Lung (tissue), 12 donors: ENCODE data around the gene ATP5MC3. TPM values are rescaled to one million over a fixed set of nuclear protein-coding genes. Genes with fewer than 3 reads are reported as not detected.

ENCODE experiments used
- ATAC-seq: fragments of 200-7000 bp; cut with Tn5 transposase; one replicate; pipeline ENCODE4 v1.9.1; 2020; ENCODE audit warnings: moderate number of reproducible peaks; ENCODE audit not compliant: insufficient read depth, low FRiP score
- DNase-seq, 3 donors: peaks; one replicate each; pipeline ENCODE4 v3.0.0-alpha.2; 2013 to 2017
- H3K27ac ChIP-seq, 2 donors: one replicate each; pipeline ENCODE4 v1.5.1; 2013; ENCODE audit warnings: mild to moderate bottlenecking in 2 of 2, moderate library complexity in 2 of 2, control low read depth in 1 of 2, inconsistent platforms in 1 of 2, low read depth in 1 of 2, low read length in 1 of 2
- H3K27me3 ChIP-seq, 3 donors: one replicate each; pipeline ENCODE4 v1.5.1; 2013; ENCODE audit warnings: low read length in 2 of 3; ENCODE audit not compliant: control insufficient read depth in 3 of 3, insufficient read depth in 3 of 3
- H3K36me3 ChIP-seq, 4 donors: one replicate each; pipeline ENCODE4 v1.5.1; 2013; ENCODE audit warnings: low read length in 4 of 4, mild to moderate bottlenecking in 1 of 4, moderate library complexity in 1 of 4; ENCODE audit not compliant: control insufficient read depth in 4 of 4, insufficient read depth in 4 of 4
- H3K4me1 ChIP-seq, 5 donors: one replicate each; pipeline ENCODE4 v1.5.1; 2013; ENCODE audit warnings: low read length in 5 of 5, mild to moderate bottlenecking in 2 of 5, moderate library complexity in 1 of 5; ENCODE audit not compliant: control insufficient read depth in 5 of 5, insufficient read depth in 5 of 5
- H3K4me3 ChIP-seq: one replicate; pipeline ENCODE4 v1.5.1; 2013; ENCODE audit warnings: mild to moderate bottlenecking, control low read depth, moderate library complexity
- H3K9ac ChIP-seq, 2 donors: one replicate each; pipeline ENCODE4 v1.5.1; 2013; ENCODE audit warnings: low read length in 2 of 2, control low read depth in 1 of 2; ENCODE audit not compliant: insufficient read depth in 1 of 2
- H3K9me3 ChIP-seq, 4 donors: one replicate each; pipeline ENCODE4 v1.5.1; 2013; ENCODE audit warnings: low read length in 3 of 4, mild to moderate bottlenecking in 1 of 4, moderate library complexity in 1 of 4; ENCODE audit not compliant: control insufficient read depth in 4 of 4, insufficient read depth in 3 of 4
- CTCF ChIP-seq: IDR thresholded peaks from 2 replicates; pipeline ENCODE4 v1.5.1; 2012; ENCODE audit warnings: mild to moderate bottlenecking; ENCODE audit errors: control extremely low read depth, extremely low read depth
- WGBS, 2 donors: extraction: QIAGEN DNeasy Blood & Tissue Kit; methylation state at CpG; one replicate each; pipeline ENCODE4 v1.1.7; 2013; 5-methylcytosine and 5-hydroxymethylcytosine counted together
- polyA plus RNA-seq, 2 donors: library from polyadenylated mRNA; stranded (reverse); fragments of 200-250 nt; gene quantifications; one replicate each; pipeline ENCODE4 v1.2.1, GENCODE V29; 2013
- total RNA-seq, 2 donors: library from RNA; depleted of rRNA in 1 of 2; stranded (reverse); fragments of >200 nt in 1 of 2; gene quantifications; one replicate each; pipeline ENCODE4 v1.2.1, GENCODE V29; 2014 to 2021
- donor health status: control.
- donor health status: control.
- donor health status: Bipolar disorder and iron deficiency.
- donor health status: healthy.
- donor health status: DM: yes; HTN: yes; CAD: no.

The ATP5MC3 gene
- total and polyA plus RNA-seq, 4 donors = 72.0 to 255 (median 177) TPM

GRCh38 chr2:175137793-175138192 is 43.7 kb downstream of the ATP5MC3 start:
- DNase-seq (no peak), ATAC-seq (no peak)
- Histone ChIP-seq H3K9ac (no peak overlapping the region), H3K27ac (no peak overlapping the region), H3K9me3 (no peaks in the 10 kb centered on the region), H3K36me3 (peaks cover 0 to 2% (median 1%) of the 10 kb centered on the region in 4 donors), H3K27me3 (no peaks in the 10 kb centered on the region), H3K4me3 (no peak overlapping the region), H3K4me1 (peaks cover 0 to 7% (median 0%) of the 10 kb centered on the region in 5 donors)
- 92 to 93% methylated on average over 2 of the region's 2 CpGs for WGBS, 2 donors
- no peak for TF ChIP-seq CTCF

GRCh38 chr2:175136334-175137215 is 44.9 kb downstream of the ATP5MC3 start:
- peaks cover 0 to 2% (median 0%) of the 10 kb centered on the region in 4 donors for H3K36me3 ChIP-seq
- H3K4me3 ChIP-seq = no peak overlapping the region
- H3K9ac ChIP-seq = no peak overlapping the region
- H3K9me3 ChIP-seq = no peaks in the 10 kb centered on the region
- H3K27ac ChIP-seq = no peak overlapping the region
- H3K27me3 ChIP-seq = no peaks in the 10 kb centered on the region
- ATAC-seq (no peak), DNase-seq (no peak)
- peaks cover 0 to 7% (median 0%) of the 10 kb centered on the region in 5 donors for H3K4me1 ChIP-seq
- TF ChIP-seq CTCF = no peak

GRCh38 chr2:175135862-175136261 is 45.6 kb downstream of the ATP5MC3 start:
- H3K27ac ChIP-seq = no peak overlapping the region
- DNase-seq = no peak
- H3K4me1 ChIP-seq = peaks cover 0 to 6% (median 0%) of the 10 kb centered on the region in 5 donors
- H3K4me3 ChIP-seq = no peak overlapping the region
- no peak overlapping the region for H3K9ac ChIP-seq
- no peaks in the 10 kb centered on the region for H3K27me3 ChIP-seq
- 81 to 91% methylated on average over 2 of the region's 2 CpGs for WGBS, 2 donors
- no peak for ATAC-seq
- H3K9me3 ChIP-seq = no peaks in the 10 kb centered on the region
- no peak for TF ChIP-seq CTCF
- peaks cover 0 to 2% (median 0%) of the 10 kb centered on the region in 4 donors for H3K36me3 ChIP-seq
